Hair follicular keratinocyte (primary cell): ENCODE results near the gene MRPL4. TPM values are rescaled to one million over a fixed set of nuclear protein-coding genes. Genes with fewer than 3 reads are reported as not detected.

Experiments
- total RNA-seq: library from RNA; depleted of rRNA; stranded (reverse); fragments of >200 nt; gene quantifications from 2 replicates; pipeline ENCODE4 v1.2.3, GENCODE V29; 2015

The MRPL4 gene
- total RNA-seq = 103 and 166 TPM in 2 replicates

DNA sequence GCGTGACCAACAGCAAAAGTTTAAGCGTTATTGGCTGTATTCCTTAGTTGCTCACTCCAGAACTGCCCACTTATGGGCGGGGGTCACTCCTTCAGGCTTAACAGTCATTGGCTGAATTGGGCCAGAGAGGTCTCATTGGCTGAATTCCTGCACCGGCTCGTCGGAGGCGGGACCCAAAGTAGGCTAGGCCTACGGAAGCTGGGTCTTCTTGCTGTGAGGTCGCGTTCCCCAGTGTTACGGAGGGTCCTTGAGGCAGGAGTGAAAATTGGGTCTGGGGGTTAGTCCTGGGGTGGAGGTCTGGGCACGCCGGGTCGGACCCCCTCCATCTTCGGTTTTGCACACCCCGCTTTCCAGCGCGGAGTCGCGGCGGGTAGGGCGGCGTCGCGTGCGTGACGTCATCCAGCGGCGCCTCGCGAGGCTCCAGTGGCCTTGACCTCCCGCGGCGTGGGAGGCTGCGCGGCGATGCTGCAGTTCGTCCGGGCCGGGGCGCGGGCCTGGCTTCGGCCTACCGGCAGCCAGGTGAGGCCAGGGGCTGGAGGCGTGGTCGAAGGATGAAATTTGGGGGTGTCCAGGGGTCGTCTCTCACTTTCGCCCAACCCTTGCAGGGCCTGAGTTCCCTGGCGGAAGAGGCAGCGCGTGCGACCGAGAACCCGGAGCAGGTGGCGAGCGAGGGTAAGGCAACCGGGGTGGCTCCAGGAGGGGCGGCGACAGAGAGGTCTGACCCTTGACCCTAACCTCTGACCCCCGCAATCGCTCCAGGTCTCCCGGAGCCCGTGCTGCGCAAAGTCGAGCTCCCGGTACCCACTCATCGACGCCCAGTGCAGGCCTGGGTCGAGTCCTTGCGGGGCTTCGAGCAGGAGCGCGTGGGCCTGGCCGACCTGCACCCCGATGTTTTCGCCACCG is at the start of gene MRPL4:
MRPL4 (plus strand) TSS at position 423 of the 903 bp plus-strand sequence; CDS start at position 463, 40 bp downstream.

DNA sequence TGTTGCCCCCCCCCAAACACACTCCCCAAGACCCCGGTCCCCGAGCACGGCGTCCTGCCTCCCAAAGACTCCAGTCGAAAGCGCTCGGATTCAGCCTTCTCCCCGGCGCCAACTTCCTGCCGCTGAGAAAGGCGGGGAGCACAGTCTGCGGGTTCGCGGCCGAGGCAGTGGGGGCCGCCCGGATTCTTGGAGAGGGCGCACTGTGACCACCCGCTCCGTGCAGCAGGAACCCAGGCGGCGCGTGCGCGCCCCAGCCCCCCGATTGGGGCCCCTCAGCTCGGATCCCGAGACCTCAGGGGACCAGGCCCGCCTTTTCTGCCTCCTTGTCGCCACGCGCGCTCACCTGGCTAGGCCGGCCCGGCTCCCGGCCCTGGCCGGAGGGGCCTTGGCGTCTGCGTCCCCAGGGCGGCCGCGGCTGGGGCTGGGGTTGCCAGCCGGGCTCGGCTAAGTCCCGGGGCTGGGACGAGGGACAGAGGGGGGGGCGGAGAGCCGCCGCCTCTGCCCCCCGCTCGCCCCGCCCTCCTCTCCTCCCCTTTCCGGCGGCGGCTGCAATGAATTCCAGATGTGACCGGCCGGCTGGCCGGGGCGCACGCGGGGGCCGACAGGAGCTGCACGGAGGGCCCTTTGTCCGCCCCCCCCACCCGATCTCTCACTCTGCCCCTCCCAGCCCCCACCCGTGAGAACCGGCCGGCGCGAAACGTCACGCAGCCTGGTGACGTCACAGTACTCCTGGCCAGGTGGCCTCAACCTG is 21.0 kb upstream of the MRPL4 start, which contains the start of gene S1PR2:
S1PR2 (minus strand) TSS at position 471 of the 751 bp plus-strand sequence. CDS start 6,426 bp downstream, outside the sequence.

DNA sequence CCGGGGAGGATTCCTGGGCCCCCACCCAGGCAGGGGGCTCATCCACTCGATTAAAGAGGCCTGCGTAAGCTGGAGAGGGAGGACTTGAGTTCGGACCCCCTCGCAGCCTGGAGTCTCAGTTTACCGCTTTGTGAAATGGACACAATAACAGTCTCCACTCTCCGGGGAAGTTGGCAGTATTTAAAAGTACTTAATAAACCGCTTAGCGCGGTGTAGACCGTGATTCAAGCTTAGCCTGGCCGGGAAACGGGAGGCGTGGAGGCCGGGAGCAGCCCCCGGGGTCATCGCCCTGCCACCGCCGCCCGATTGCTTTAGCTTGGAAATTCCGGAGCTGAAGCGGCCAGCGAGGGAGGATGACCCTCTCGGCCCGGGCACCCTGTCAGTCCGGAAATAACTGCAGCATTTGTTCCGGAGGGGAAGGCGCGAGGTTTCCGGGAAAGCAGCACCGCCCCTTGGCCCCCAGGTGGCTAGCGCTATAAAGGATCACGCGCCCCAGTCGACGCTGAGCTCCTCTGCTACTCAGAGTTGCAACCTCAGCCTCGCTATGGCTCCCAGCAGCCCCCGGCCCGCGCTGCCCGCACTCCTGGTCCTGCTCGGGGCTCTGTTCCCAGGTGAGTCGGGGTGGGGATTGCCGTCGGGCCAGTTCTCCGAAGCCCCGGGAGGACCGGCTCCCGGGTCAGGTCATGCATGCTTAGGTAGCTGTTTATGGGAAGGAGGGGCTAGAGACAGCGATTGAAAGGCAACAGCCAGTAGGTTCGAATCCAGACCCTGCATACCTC is 18.8 kb downstream of the MRPL4 start, which contains the start of gene ICAM1:
ICAM1 (plus strand) TSS at position 505 of the 779 bp plus-strand sequence; CDS start at position 545, 40 bp downstream.

DNA sequence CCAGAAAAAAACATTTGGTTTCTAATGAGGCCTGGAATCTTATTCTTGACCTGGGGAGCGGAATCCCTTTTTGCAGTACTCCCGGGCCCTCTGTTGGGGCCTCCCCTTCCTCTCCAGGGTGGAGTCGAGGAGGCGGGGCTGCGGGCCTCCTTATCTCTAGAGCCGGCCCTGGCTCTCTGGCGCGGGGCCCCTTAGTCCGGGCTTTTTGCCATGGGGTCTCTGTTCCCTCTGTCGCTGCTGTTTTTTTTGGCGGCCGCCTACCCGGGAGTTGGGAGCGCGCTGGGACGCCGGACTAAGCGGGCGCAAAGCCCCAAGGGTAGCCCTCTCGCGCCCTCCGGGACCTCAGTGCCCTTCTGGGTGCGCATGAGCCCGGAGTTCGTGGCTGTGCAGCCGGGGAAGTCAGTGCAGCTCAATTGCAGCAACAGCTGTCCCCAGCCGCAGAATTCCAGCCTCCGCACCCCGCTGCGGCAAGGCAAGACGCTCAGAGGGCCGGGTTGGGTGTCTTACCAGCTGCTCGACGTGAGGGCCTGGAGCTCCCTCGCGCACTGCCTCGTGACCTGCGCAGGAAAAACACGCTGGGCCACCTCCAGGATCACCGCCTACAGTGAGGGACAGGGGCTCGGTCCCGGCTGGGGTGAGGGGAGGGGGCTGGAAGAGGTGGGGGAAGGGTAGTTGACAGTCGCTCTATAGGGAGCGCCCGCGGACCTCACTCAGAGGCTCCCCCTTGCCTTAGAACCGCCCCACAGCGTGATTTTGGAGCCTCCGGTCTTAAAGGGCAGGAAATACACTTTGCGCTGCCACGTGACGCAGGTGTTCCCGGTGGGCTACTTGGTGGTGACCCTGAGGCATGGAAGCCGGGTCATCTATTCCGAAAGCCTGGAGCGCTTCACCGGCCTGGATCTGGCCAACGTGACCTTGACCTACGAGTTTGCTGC is 35.1 kb downstream of the MRPL4 start, which contains the start of gene ICAM4:
ICAM4 (plus strand) TSS at position 153 of the 935 bp plus-strand sequence; CDS start at position 211, 58 bp downstream.

DNA sequence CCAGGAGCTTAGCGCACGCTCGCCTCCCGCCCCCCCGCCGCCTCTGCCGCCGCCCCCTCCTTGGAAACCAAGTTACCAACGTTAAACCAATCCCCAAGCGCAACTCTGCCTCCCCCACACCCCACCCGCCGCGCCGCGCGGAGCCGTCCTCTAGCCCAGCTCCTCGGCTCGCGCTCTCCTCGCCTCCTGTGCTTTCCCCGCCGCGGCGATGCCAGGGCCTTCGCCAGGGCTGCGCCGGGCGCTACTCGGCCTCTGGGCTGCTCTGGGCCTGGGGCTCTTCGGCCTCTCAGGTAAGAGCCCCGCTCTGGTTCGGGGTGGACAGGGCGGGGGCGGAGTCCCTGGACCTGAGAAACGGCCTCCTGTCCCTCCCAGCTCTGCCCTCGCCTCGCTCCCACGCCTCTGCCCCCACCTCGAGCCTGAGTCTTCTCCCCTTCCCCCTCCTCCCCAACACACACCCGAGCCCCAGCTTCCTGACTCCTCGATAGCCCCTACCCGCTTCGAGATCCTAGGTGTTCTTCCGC is 37.9 kb downstream of the MRPL4 start, which contains the start of gene ICAM5:
ICAM5 (plus strand) TSS at position 117 of the 521 bp plus-strand sequence; CDS start at position 209, 92 bp downstream.

DNA sequence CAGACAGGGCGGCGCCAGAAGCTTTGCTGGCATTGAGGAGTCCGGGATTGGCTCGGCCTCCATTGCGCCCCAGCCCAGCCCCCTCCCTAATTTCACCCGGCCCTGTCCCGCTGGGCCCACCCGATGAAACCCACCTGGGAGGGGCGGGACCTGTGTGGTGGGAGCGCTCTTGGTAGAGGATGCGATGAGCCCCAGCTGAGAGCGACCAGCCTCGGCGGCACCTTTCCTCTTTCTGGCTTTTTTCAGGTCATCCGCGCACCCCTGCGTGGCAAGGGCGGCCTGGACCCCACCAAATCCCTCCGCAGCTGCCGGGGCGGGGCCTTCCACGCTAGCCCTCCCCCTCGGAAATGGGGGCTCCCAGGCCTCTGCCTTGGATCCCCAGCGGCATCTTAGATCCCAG is 57.4 kb downstream of the MRPL4 start, which contains the start of gene ZGLP1:
ZGLP1 (minus strand) TSS at position 393 of the 400 bp plus-strand sequence.

Other genes starting within 250 kb of the MRPL4 start
- gene COL5A3, start 241.7 kb upstream of the MRPL4 start, total RNA-seq = 0.62 and 4.9 TPM in 2 replicates
- not detected in 2 replicates for gene RDH8, start 238.7 kb upstream of the MRPL4 start, total RNA-seq
- 8.9 and 13.9 TPM in 2 replicates for gene SHFL, start 165.9 kb upstream of the MRPL4 start, total RNA-seq
- gene ANGPTL6, start 149.5 kb upstream of the MRPL4 start, total RNA-seq = not detected in 2 replicates
- gene PPAN, start 145.9 kb upstream of the MRPL4 start, total RNA-seq = 36.6 and 66.4 TPM in 2 replicates
- gene P2RY11, start 140.5 kb upstream of the MRPL4 start, total RNA-seq = 2.7 and 5.5 TPM in 2 replicates
- 233 and 298 TPM in 2 replicates for gene EIF3G, start 132.3 kb upstream of the MRPL4 start, total RNA-seq
- 57.3 and 126 TPM in 2 replicates for gene DNMT1, start 57.3 kb upstream of the MRPL4 start, total RNA-seq
- gene S1PR2, start 20.9 kb upstream of the MRPL4 start, total RNA-seq = 4.3 and 6.2 TPM in 2 replicates
- 7.3 and 17.3 TPM in 2 replicates for gene ICAM1, start 18.9 kb downstream of the MRPL4 start, total RNA-seq
- gene ICAM4, start 34.7 kb downstream of the MRPL4 start, total RNA-seq = 0.08 and 0.15 TPM in 2 replicates
- gene ICAM5, start 37.7 kb downstream of the MRPL4 start, total RNA-seq = 1.0 and 8.8 TPM in 2 replicates
- gene ZGLP1, start 57.6 kb downstream of the MRPL4 start, total RNA-seq = 1.5 and 1.6 TPM in 2 replicates
- 21.6 and 34.8 TPM in 2 replicates for gene FDX2, start 63.8 kb downstream of the MRPL4 start, total RNA-seq
- 17.8 and 20.3 TPM in 2 replicates for gene RAVER1, start 81.3 kb downstream of the MRPL4 start, total RNA-seq
- gene ICAM3, start 87.4 kb downstream of the MRPL4 start, total RNA-seq = 1.6 and 5.7 TPM in 2 replicates
- gene TYK2, start 128.4 kb downstream of the MRPL4 start, total RNA-seq = 63.7 and 74.0 TPM in 2 replicates
- gene CDC37, start 151.3 kb downstream of the MRPL4 start, total RNA-seq = 172 and 200 TPM in 2 replicates
- gene PDE4A, start 168.3 kb downstream of the MRPL4 start, total RNA-seq = 0.15 and 1.3 TPM in 2 replicates